ENCODE data around the gene DDA1. TPM values are rescaled to one million over a fixed set of nuclear protein-coding genes. Genes with fewer than 3 reads are reported as not detected.
A peak's percentile ranks its signal among the peaks of the same experiment; 100 is the strongest.

DDA1 gene
- total RNA-seq, 2 experiments from 2014 or later: 58.6 to 61.2 TPM

DNA sequence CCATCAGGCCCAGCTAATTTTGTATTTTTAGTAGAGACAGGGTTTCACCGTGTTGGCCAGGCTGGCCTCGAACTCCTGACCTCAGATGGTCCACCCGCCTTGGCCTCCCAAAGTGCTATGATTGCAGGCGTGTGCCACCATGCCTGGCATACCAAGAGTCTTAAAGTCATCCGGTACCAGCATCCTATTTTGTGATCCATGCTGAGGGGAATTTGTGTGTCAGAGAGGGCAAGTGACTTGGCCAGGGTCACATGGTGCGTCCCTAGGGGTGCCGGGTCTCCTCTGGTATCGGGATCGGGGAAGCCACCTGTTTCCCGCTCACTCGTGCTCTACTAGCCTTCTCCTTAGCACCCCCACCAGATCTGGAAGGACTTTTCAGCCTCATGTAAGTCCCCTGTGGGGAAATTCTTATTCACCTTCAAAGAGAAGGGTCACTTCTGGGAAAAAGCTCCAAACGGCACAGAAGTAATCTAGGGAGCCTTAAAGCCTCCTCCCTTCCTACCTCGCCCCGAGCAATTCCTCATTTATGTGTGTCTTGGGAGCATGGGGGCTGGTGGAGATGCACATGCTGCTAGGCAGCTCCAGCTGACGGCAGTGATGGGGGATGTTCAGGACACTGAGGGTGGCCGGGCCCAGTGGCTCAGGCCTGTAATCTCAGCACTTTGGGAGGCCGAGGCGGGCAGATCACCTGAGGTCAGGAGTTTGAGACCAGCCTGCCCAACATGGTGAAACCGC is 33.8 kb upstream of the DDA1 start:
- Mint-ChIP-seq H3K36me3 (ENCODE audit: low read depth) (peaks cover 34% of the 10 kb centered on the region), H3K27me3 (no peaks in the 10 kb centered on the region), H3K27ac (no peak overlapping the region), H3K4me3 (no peak overlapping the region), H3K4me1 (peaks cover 2% of the 10 kb centered on the region), H3K9me3 (no peaks in the 10 kb centered on the region)
- ChIA-PET CTCF (no interaction called here), POLR2A (interaction anchor here (1.0 kb wide), 1 partner anchor 11 kb away, joined by 3 read pairs; the partner anchor contains the start of gene USHBP1)
- DNase-seq: no peak

DNA sequence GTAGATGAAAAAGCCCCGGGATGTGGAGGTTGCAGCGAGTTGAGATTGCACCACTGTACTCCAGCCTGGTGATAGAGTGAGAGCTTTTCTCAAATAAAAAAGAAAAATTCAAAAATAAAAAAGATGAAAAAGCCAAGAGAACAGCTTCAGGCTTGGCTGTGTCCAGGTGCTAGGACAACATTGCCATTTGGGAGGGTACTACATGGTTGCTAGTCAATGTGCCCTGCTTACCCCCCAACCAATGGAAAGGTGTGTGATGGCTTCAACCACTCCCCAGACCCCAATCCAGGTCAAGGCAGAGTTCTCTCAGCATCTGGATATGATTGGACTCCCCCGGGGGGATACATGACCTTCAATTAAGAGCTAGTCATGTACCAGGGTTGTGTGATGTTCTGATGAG is 29.9 kb upstream of the DDA1 start:
- peaks cover 29% of the 10 kb centered on the region for H3K36me3 Mint-ChIP-seq (ENCODE audit: low read depth)
- H3K27ac Mint-ChIP-seq: peak overlapping the region; percentile 35
- POLR2A ChIA-PET: interaction anchor here (3.5 kb wide), 1 partner anchor 12 kb away, joined by 26 read pairs; the partner anchor contains the start of gene BABAM1
- H3K9me3 Mint-ChIP-seq: no peaks in the 10 kb centered on the region
- H3K4me3 Mint-ChIP-seq: no peak overlapping the region
- no peaks in the 10 kb centered on the region for H3K27me3 Mint-ChIP-seq
- no peak for DNase-seq
- peaks cover 14% of the 10 kb centered on the region for H3K4me1 Mint-ChIP-seq
- CTCF ChIA-PET: interaction anchor here (0.6 to 5.4 kb wide), 3 partner anchors 13 to 22 kb away, joined by 3 to 64 read pairs (median 6); partner anchors contain the start of gene USHBP1

DNA sequence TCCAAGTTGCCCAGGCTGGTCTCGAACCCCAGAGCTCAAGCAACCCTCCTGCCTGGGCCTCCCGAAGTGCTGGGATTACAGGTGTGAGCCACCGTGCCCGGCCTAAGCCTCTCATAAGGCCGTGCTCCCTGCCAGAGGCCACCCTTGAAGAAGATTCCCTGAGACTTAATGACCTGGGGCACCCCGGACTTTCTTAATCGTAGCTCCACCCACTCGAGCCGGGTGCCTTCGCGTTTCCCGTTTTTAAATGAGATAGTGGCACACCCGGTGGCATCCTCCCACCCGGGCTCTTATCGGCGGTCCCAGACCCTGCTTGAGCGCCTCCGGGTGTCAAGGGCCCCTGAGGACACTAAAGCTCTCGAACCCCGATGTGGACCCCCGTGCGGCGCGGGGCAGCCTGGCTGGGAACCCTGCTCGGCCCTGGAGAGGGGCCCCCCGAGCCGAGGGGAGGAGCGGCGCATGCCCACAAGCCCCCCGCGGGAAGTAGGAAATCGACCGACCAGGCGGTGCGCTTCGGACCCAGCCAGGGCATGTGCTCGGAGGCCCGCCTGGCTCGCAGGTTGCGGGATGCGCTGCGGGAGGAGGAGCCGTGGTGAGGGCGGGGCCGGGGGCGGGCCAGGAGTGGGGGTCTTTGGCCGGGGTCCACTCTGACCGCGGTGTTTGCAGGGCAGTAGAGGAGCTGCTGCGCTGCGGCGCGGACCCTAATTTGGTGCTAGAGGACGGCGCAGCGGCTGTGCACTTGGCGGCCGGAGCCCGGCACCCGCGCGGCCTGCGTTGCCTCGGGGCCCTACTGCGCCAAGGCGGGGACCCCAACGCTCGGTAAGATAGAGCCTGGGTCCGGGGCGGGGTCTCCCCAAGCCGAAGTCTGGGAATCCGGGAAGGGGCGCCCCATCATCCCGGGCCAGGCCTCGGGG is 27.7 kb upstream of the DDA1 start, which contains the start of gene ANKLE1:
TSS of gene ANKLE1 (plus strand) at position 511 of the 914 bp plus-strand sequence. CDS start at position 531, 20 bp downstream.
- H3K9me3 Mint-ChIP-seq: no peaks in the 10 kb centered on the region
- peak within 1 kb of the TSS; percentile 85 for H3K4me3 Mint-ChIP-seq
- peak within 1 kb of the TSS; percentile 75 for H3K27ac Mint-ChIP-seq
- ChIA-PET POLR2A (interaction anchor here (0.8 to 3.5 kb wide), 12 partner anchors 8 to 205 kb away, joined by 3 to 26 read pairs (median 4); partner anchors contain the start of genes BABAM1, OCEL1 and USE1), CTCF (interaction anchor here (0.7 to 5.4 kb wide), 8 partner anchors 10 to 67 kb away, joined by 3 to 64 read pairs (median 6); partner anchors contain the start of genes BABAM1, DDA1, USE1 and USHBP1)
- peak; percentile 59 for DNase-seq
- peaks cover 14% of the 10 kb centered on the region for H3K4me1 Mint-ChIP-seq
- H3K27me3 Mint-ChIP-seq: no peaks in the 10 kb centered on the region
- H3K36me3 Mint-ChIP-seq (ENCODE audit: low read depth): peaks cover 20% of the 10 kb centered on the region

DNA sequence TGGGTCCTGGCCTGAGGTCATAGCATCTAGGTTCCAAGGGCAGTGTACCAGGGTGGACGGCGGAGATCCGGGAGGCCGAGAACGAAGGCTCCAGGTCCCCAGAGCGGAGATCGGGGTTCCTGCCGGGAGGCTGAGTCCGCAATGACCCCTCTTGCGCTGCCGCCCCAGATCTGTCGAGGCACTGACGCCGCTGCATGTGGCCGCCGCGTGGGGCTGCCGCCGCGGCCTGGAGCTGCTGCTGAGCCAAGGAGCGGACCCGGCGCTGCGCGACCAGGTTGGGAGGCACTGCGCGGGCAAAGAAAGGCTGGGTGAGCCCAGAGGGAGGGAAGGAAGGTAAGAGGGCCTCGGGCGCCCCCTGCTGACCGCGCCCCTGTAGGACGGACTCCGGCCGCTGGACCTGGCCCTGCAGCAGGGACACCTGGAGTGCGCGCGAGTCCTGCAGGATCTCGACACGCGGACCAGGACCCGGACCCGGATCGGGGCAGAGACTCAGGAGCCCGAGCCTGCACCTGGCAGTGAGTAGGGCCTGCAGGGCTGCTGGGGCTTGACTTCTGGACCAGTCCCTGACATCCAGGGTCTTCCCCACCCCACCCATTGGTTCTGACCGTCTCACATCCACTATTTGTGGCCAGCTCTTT is 26.8 kb upstream of the DDA1 start:
- peak; percentile 84 for DNase-seq
- peak overlapping the region; percentile 75 for H3K27ac Mint-ChIP-seq
- no peaks in the 10 kb centered on the region for H3K27me3 Mint-ChIP-seq
- peak overlapping the region; percentile 85 for H3K4me3 Mint-ChIP-seq
- peaks cover 14% of the 10 kb centered on the region for H3K4me1 Mint-ChIP-seq
- CTCF ChIA-PET: interaction anchor here (0.7 to 5.4 kb wide), 10 partner anchors 9 to 214 kb away, joined by 3 to 64 read pairs (median 4); partner anchors contain the start of genes BABAM1, DDA1, USE1 and USHBP1
- H3K36me3 Mint-ChIP-seq (ENCODE audit: low read depth): peaks cover 11% of the 10 kb centered on the region
- no peaks in the 10 kb centered on the region for H3K9me3 Mint-ChIP-seq
- POLR2A ChIA-PET: interaction anchor here (1.0 to 3.5 kb wide), 9 partner anchors 10 to 206 kb away, joined by 3 to 26 read pairs (median 3); partner anchors contain the start of genes BABAM1, OCEL1 and USE1

DNA sequence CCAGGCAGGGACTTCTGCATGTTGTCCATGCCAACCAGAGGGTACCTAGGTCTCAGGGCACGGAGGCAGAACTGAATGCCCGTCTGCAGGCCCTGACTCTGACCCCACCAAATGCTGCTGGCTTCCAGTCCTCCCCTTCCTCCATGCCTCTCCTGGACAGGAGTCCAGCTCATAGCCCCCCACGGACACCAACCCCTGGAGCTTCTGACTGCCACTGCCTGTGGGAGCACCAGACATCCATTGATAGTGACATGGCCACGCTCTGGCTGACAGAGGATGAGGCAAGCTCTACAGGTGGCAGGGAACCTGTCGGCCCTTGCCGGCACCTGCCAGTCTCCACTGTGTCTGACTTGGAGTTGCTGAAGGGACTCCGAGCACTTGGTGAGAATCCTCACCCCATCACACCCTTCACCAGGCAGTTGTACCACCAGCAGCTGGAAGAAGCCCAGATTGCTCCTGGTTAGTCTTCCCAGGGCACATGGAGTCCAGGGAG is 25.8 kb upstream of the DDA1 start:
- no peaks in the 10 kb centered on the region for H3K9me3 Mint-ChIP-seq
- peak overlapping the region; percentile 40 for H3K4me3 Mint-ChIP-seq
- CTCF ChIA-PET: interaction anchor here (0.8 to 5.4 kb wide), 7 partner anchors 8 to 215 kb away, joined by 3 to 64 read pairs (median 7); partner anchors contain the start of genes BABAM1, DDA1 and USHBP1
- H3K4me1 Mint-ChIP-seq: peaks cover 14% of the 10 kb centered on the region
- H3K36me3 Mint-ChIP-seq (ENCODE audit: low read depth): peaks cover 10% of the 10 kb centered on the region
- POLR2A ChIA-PET: interaction anchor here (1.3 kb wide), 1 partner anchor 69 kb away, joined by 3 read pairs; the partner anchor contains the start of gene USE1
- DNase-seq: no peak
- no peaks in the 10 kb centered on the region for H3K27me3 Mint-ChIP-seq
- no peak overlapping the region for H3K27ac Mint-ChIP-seq

DNA sequence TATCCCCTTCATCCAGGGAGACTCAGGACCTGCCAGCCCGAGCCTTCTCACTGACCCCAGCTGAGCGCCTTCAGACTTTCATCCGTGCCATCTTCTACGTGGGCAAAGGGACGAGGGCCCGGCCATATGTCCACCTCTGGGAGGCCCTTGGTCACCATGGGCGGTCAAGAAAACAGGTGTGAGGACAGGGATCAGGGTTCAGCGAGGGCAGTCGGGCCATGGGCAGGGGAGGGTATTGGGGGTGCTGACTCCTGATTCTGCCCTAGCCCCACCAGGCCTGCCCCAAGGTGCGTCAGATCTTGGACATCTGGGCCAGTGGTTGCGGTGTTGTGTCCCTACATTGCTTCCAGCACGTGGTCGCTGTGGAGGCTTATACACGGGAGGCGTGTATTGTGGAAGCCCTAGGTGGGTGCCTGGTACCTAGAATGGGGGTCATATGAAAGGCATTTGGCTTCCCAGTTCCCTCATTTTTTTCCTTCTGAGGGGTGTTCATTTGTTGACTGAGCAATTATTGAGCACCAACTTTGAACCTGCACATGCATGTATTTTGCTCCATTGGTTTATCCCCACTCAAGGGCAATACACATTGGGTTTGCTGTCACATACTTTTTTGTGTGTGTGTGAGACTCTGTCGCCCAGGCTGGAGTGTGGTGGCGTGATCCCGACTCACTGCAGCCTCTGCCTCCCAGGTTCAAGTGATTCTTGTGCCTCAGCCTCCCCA is 23.8 kb upstream of the DDA1 start:
- ChIA-PET POLR2A (no interaction called here), CTCF (interaction anchor here (0.8 kb wide), 1 partner anchor 234 kb away, joined by 3 read pairs; no protein-coding TSS in a partner anchor)
- Mint-ChIP-seq H3K9me3 (no peaks in the 10 kb centered on the region), H3K36me3 (ENCODE audit: low read depth) (peaks cover 10% of the 10 kb centered on the region), H3K4me1 (peaks cover 12% of the 10 kb centered on the region), H3K4me3 (no peak overlapping the region), H3K27ac (no peak overlapping the region), H3K27me3 (peaks cover 3% of the 10 kb centered on the region)
- no peak for DNase-seq

DNA sequence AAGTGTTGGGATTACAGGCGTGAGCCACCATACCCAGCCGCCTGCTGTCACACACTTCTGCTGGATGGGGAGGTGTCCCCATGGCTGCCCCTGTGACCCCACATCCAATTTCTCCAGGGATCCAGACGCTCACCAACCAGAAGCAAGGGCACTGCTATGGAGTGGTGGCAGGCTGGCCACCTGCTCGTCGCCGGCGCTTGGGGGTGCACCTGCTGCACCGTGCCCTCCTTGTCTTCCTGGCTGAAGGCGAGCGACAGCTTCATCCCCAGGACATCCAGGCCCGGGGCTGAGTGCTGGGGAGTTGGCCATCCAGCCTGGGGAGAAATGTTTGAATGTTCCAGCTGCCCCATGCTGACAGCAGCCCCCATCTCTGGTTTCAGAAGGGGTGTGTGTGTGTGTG is 23.1 kb upstream of the DDA1 start:
- CTCF ChIA-PET: no interaction called here
- DNase-seq: no peak
- H3K9me3 Mint-ChIP-seq: no peaks in the 10 kb centered on the region
- H3K4me1 Mint-ChIP-seq: peaks cover 10% of the 10 kb centered on the region
- H3K36me3 Mint-ChIP-seq (ENCODE audit: low read depth): peaks cover 10% of the 10 kb centered on the region
- POLR2A ChIA-PET: no interaction called here
- no peak overlapping the region for H3K4me3 Mint-ChIP-seq
- peaks cover 3% of the 10 kb centered on the region for H3K27me3 Mint-ChIP-seq
- no peak overlapping the region for H3K27ac Mint-ChIP-seq

DNA sequence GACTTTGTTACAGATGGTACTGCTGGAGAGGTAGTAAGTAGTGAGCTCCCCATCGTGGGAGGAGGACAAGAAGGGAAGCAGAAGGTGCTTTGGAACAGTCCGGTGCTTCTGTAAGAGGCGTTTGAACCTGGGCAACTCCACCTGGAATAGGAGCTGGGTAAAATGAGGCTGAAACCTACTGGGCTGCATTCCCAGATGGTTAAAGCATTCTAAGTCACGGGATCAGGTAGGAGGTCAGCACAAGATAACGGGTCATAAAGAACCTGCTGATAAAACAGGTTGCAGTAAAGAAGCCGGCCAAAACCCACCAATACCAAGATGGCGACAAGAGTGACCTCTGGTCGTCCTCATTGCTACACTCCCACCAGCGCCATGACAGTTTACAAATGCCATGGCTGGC is 22.6 kb upstream of the DDA1 start:
- H3K27ac Mint-ChIP-seq: no peak overlapping the region
- H3K27me3 Mint-ChIP-seq: peaks cover 3% of the 10 kb centered on the region
- peaks cover 10% of the 10 kb centered on the region for H3K36me3 Mint-ChIP-seq (ENCODE audit: low read depth)
- DNase-seq: no peak
- ChIA-PET CTCF (no interaction called here), POLR2A (no interaction called here)
- H3K9me3 Mint-ChIP-seq: no peaks in the 10 kb centered on the region
- H3K4me1 Mint-ChIP-seq: peaks cover 9% of the 10 kb centered on the region
- H3K4me3 Mint-ChIP-seq: no peak overlapping the region

DNA sequence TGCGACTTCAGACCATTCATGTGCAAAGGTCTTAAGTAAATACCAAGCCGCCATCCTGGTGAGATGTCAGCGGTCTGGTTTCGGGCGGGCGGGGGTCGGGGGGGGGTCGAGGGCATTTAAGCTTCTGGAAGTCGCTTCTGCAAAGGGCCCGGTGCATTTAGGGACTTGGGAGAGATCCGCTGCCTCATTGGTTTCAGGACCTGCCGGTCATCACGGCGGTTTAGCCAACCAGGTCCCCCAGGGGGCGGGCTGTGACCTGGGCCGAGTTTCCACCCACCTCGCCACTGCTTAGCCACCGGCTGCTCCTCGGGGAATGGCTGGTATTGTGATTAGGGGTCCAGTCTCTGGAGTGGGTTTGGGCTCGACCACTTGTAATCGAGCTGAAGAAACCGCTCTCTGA is 19.9 kb upstream of the DDA1 start:
- Mint-ChIP-seq H3K9me3 (no peaks in the 10 kb centered on the region), H3K4me1 (peaks cover 12% of the 10 kb centered on the region), H3K4me3 (no peak overlapping the region), H3K27me3 (peaks cover 3% of the 10 kb centered on the region), H3K36me3 (ENCODE audit: low read depth) (peaks cover 2% of the 10 kb centered on the region), H3K27ac (no peak overlapping the region)
- POLR2A ChIA-PET: interaction anchor here (1.2 to 2.9 kb wide), 2 partner anchors 9 to 22 kb away, joined by 3 to 8 read pairs; partner anchors contain the start of genes ANKLE1 and BABAM1
- CTCF ChIA-PET: interaction anchor here (2.2 kb wide), 1 partner anchor 16 kb away, joined by 5 read pairs; the partner anchor contains the start of gene MRPL34
- peak; percentile 55 for DNase-seq

DNA sequence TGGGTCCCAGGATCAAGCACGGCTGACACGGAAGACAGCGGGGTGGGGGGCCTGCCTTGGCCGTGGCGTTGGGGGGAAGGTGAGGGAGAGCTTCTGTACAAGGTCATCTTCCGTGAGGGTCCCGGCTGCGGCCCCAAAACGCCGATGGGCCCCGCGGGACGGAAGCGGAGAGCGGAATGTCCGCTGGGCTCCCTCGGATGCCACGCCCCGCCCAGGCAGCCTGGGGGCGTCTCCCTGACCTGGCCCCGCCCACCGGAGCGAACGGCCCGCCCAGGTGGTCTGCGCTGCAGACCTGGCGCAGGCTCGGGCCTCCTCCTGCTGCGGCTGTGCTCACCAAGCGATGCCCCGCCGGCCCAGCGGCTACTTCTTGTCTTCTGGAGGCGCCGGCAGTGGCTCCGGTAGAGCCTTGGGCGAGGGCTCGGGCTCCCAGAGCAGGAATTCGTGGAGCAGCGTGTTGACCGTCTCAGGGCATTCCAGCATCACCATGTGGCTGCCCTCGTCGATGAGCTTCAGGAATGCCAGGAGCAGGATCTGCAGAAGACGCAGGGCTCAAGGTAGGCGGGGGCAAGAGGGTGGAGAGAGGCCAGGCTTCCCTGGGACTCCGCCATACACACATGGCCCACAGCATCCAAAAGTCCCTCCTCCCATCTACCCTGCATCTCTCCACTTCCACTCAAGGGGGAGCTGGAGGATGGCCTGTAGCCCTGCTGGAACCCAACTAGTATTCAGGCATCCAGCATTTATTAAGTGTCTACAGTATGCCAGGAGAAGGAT is 16.9 kb upstream of the DDA1 start:
- peak; percentile 82 for DNase-seq
- Mint-ChIP-seq H3K27me3 (peaks cover 3% of the 10 kb centered on the region), H3K36me3 (ENCODE audit: low read depth) (peaks cover 2% of the 10 kb centered on the region), H3K27ac (peak overlapping the region; percentile 40), H3K4me3 (peak overlapping the region; percentile 83), H3K9me3 (no peaks in the 10 kb centered on the region), H3K4me1 (peaks cover 15% of the 10 kb centered on the region)
- CTCF ChIA-PET: interaction anchor here (0.6 to 2.6 kb wide), 22 partner anchors 9 to 127 kb away, joined by 3 to 15 read pairs (median 4); partner anchors contain the start of genes ABHD8, ANKLE1, ANO8 and BABAM1
- POLR2A ChIA-PET: interaction anchor here (0.8 to 2.9 kb wide), 8 partner anchors 11 to 96 kb away, joined by 3 to 13 read pairs (median 4); partner anchors contain the start of genes ABHD8, ANKLE1 and DDA1

DNA sequence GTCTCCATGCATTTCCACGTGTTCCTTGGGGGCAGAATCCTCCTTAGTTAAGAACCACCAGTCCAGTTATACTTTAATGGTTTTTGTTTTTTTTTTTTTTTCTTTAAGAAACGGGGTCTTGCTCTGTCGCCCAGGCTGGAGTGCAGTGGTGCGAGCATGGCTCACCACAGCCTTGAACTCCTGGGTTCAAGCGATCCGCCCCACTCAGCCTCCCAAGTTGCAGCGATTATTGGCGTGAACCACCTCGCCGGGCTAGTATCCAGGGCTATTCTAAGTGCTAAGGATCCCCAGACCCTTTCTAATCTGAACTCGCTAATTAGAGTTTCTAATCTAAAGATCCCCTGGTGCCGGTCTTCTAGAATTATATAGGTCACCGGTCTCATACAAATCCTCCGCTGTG is 15.8 kb upstream of the DDA1 start:
- H3K4me1 Mint-ChIP-seq: peaks cover 15% of the 10 kb centered on the region
- CTCF ChIA-PET: interaction anchor here (0.8 to 1.8 kb wide), 12 partner anchors 10 to 126 kb away, joined by 3 to 11 read pairs (median 6); partner anchors contain the start of genes ABHD8, ANO8, BABAM1 and MRPL34
- H3K27ac Mint-ChIP-seq: no peak overlapping the region
- peaks cover 7% of the 10 kb centered on the region for H3K36me3 Mint-ChIP-seq (ENCODE audit: low read depth)
- POLR2A ChIA-PET: interaction anchor here (2.0 to 2.9 kb wide), 2 partner anchors 10 to 13 kb away, joined by 5 to 13 read pairs; partner anchors contain the start of gene ABHD8
- no peak overlapping the region for H3K4me3 Mint-ChIP-seq
- DNase-seq: no peak
- peaks cover 3% of the 10 kb centered on the region for H3K27me3 Mint-ChIP-seq
- no peaks in the 10 kb centered on the region for H3K9me3 Mint-ChIP-seq

Measured in activated CD4-positive, alpha-beta memory T cell treated with anti-CD3 and anti-CD28 coated beads, Interleukin-2, amount 10 ng/mL, durations not matched to agents 7 days and 5 days (primary cell).